GM21576 (cell line): ENCODE measurements around the gene KCND2.

Source experiments
- ATAC-seq: cut with Tn5 transposase; IDR thresholded peaks from one replicate; pipeline ENCODE4 v1.9.1; 2021; ENCODE audit warnings: mild to moderate bottlenecking, moderate library complexity; ENCODE audit not compliant: unreplicated experiment

KCND2 gene

GRCh38 chr7:120582916-120583315 lies 309.9 kb downstream of the KCND2 start:
- no peak for ATAC-seq

DNA sequence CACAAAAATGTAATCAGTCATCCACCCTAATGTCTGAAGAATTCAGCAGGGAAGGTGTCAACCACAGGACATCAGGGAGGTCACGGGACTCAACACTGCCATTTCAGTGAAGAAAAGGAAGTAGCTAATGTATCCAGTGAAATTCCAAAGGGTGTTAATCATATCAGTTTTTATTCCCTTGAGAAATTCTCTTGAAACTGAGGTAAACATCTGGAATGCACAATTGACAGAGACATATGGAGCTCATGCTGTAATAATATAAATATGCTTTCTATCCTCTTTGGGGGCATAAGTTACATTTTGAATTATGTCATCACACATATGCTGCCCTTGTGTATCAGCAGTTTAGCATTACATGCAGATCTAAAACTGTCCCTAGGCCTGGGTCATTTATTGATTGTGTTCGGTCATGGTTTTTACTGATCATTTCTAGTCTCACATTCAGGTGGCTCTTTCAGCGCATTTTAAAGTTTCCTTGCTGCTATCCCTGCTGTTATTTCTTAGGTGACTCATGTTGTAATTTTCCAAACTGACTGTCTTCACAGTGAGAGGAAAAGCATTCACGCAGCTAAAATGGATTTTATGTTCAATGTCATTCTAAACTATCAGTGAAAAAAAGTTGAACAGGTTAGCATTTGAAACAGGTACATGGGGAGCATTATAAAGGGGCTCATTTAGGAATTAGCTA lies 311.1 kb downstream of the KCND2 start:
- no peak for ATAC-seq

DNA sequence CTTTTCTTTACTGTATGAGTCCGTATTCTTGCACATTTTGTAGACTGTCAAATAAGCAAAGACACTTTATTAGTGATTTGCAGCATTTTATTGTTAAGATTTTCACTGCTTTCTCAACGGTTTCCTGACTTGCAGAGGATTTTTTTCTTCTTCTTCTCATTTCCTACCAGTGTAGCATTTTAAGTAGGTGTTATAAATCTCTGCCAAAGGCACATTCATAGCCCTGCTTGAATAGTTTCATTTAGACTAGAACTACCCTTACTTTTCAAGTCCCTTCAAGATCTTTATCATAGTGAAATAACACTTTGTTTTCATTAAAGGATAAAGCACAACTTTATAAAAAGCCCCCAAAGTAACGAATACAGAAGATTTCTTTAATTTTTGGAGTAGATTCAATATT lies 313.6 kb downstream of the KCND2 start:
- ATAC-seq = no peak

DNA sequence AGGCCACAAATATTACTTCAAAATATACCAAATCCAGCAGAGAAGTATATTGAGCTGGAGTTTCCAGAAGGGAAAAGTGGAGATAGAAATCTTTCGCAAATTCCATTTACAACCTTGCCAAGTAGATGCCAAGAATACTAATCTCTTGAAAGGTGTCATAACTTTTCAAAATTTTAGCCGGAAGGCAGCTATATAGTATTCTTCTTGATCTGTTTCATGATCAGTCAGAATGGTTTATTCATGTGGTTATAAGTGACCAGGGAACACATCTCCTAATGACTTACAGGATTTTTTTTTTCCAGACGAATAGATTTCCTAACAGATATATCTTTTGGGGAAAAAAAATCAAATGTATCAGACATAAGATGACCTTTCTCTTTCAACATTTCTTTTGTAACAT lies 314.3 kb downstream of the KCND2 start:
- no peak for ATAC-seq

DNA sequence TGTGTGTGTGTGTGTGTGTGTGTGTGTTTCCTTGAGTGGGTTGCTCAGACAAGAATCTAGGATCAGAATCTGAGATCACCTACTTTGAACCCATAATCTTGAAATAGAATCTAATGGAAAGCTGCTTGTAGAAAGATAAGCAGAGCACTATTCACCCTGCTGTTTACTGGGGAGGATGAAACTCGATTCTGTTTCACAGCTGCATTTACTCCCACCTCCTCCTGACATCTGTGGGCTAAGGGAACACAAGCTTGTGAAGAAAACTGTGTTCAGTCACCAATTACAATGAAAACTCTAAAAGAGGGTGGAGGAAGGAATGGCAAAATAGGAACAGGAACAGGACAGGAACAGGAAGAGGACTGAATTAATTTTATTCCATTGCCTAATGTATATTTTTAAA lies 315.4 kb downstream of the KCND2 start:
- ATAC-seq = no peak

DNA sequence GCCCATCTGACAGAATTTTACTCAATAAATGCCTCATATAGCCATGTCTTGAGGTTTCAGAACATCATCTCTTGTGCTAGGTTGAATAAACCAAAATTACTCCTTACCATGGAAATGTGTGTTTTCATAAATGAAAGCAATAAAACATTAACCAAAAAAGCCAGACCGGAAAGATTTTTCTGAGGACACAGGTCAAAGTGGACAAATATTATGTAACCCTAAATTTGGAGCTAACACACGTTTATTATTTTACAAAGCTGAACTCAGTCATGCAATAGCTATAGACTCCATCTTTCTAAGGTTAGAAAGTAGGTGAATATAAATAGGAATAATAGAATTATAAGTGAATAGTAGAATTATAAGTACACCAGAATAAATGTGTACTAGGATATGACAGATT lies 315.9 kb downstream of the KCND2 start:
- ATAC-seq = no peak

DNA sequence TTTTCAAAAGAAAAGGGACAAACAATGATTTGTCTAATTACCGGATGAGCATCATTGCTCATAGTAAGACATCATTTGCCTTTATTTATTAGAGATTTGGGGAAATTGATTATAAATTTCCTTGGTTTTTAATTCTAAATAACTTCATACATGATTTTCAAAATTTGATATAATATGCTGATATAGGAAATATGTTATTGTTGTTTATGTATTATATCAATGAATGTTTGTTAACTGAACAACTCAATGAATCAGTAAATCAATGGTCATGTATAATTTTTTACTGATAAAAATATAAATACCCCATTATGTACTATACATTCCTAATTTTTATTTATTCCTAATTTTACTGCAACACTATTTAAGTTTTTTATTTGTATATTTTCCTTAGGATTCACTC lies 327.6 kb downstream of the KCND2 start:
- no peak for ATAC-seq

DNA sequence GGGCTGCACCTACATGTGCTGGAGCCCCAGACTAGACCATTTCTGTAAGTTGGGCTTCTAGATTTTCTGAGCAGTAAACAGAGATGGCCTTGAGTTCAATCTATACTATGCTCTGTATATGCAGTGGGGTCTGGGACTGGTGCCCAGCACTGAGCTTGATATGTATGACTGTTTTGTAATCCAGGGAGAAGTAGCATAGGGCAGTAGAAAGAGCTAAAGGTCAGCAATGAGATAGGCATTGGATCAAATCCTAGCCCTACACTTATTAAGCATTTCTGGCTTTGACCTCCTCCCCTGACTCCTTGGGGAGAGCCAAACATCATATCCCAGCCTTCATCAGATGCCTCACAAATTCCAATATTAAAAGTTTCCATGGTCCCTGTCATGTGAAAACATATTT lies 330.4 kb downstream of the KCND2 start:
- ATAC-seq = no peak

DNA sequence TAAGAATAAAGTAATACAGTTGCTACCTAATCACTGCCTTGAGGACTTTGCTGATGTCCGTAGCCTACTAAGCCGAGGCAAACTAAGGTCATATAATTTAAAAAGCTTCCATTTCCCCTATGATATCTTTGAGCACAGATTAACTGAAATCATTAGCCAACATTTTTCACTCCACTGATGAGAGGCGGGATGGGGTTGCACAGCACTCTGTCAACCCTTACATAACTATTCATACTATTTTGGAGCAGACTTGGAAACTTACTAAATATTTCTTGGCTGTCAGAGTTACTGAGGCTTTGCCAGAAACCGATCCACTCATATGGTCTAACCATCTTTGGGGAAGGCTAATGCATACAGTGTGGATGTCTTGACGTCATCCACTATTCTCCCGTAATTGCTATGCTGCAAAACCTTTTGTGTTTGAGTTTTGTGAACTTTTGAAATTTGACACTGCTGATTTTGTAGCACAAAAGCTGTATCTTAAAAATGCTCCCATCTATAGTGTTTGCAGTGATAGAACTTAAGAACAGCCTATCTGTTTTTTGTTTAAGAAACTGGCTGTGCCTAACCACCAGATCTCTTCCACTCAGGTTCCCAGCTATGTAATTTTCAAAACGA lies 336.3 kb downstream of the KCND2 start:
- ATAC-seq = no peak

DNA sequence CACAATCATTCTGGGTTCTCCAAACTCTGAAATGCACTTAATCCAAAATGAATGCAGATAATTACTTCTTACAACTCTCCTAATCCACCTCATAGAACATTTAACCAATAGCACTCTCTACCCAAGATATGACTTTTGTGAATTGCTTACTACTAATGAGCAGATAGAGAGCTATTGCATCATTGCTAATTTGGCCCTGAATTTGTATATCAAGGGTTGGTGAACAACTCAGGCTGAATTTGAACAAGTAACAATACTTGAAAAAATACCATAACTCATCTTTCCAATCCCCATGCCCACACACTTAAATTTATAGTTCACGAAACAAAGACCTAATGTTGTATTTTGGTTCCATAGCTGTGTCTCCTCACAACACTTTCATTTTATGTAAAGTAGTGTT lies 339.0 kb downstream of the KCND2 start:
- no peak for ATAC-seq

GRCh38 chr7:120615703-120616102 lies 342.7 kb downstream of the KCND2 start:
- no peak for ATAC-seq

GRCh38 chr7:120617275-120617674 lies 344.3 kb downstream of the KCND2 start:
- no peak for ATAC-seq

DNA sequence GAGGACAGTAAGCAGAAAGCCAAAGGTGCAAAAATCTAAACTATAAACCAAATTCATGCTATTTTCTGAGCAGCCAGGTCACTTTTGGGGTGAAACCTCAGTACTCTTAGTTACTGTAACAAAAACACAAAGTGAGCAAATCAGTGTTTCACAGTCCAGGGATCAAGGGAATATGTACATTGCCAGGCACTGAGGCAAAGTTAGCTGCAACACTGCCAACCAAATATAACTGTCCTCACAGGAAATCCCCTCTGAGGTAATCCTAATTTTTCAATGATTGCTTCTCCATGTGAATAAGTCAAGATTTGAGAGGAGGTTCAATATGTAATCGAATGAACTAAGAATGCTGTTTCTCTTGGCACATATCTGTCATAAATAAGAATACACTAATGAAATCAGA lies 355.3 kb downstream of the KCND2 start:
- no peak for ATAC-seq

DNA sequence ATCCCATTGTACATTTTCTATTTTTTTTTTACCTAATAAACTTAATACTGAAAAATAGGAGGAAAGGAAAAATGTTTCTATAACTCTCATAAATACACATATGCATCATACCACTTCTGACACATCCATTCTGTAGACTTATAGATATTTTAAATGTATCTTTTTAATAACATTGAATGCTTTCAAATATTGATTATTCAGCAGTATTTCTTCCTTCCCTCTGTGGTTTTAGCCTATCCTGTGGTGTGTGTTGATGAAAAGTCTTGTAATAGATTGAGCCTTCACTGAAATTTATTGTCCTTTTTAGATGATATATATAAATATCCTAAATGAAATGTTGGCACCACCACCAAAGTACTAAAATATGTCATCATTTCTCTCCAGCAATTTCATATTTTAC lies 366.9 kb downstream of the KCND2 start:
- ATAC-seq = no peak

DNA sequence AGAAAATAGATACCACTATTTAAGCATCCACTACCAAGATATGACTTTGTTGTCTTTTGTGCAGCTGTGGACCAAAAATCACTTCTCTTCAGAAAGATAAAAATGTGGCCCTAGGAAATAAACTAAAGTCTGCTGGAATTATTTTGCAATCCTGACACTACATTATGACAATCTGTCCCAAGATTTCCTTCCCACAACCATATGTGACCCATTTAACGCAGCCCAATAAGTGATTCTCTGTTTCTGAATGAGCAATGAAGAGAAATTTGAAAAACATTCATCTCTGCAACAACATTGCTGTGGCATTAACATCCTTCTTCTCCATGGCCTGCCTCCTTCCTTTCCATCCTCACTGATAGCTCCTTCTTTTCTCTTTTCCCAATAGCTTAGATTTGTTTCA lies 373.0 kb downstream of the KCND2 start:
- ATAC-seq = no peak

DNA sequence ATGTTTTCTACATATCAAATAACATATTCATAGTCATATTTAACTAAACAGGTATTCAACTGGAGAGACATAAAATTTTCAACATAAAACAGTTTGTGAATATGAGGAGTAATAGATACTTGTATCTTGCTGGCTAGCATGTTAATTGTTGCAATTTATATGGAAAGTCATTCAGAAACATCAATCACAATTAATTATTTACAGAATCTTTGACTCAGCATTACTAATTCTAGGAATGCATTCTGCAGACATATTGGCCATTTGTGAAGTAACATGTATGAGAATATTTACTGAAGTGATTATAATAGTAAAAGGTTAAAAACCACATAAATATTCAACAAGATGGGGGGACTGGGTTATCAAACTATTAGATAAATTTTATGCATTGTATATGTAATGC lies 381.3 kb downstream of the KCND2 start:
- no peak for ATAC-seq

DNA sequence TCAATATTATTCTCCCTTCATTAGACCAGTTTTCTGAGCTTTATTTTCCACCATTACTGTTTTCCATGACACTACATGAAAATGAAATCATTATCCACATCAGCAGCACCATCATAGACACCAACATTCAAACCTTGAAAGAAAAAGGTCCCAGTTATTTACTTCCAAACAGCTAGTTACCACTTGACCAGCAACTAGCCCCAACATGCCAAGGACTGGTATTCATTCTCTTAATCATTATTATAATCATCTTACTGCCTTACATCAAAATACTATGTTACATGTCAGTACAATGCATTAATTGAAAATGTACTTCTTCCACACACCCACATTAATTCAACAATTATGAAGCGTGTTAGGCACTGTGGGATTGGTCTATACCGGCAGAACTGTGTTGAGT lies 385.5 kb downstream of the KCND2 start:
- ATAC-seq = no peak

DNA sequence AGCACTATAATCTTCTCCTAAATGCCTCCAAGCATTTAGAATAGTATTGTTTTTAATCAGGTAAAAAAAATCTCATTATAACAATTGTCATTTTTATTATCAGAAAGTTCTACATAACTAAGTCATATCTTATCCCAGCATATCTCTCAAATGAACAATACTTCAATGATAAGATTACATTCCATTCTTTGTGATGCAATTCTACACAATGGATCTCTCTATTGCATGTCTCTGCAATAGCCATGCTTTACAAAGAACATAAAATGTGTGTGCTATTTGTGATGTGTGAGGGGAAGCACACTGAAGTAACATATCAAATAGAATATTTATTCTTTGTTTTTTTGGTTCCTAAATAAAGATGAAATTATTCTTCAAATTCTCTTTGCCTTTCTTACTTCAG lies 389.3 kb downstream of the KCND2 start:
- no peak for ATAC-seq

DNA sequence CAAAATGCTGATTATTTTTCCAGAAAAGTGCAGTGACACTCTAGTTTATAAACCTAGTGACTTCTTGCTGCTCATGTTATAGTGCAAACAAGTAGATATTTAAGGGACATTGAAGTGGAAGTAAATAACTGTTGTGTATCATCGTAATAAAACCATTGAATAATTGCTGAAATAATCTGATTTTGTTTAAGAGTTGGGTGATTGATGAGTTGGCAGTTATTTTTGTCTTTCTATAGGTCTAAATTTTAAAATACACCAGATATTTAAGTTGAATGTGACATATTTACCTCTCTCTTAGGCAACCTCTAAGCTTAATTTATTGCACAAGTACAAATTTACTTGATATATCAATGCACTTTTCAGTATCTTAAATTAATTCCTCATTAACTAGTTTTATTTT lies 392.1 kb downstream of the KCND2 start:
- ATAC-seq = no peak

GRCh38 chr7:120675076-120675475 lies 402.1 kb downstream of the KCND2 start:
- no peak for ATAC-seq

- ATAC-seq = no peak
Observed at GRCh38 chr7:120677535-120677934, 404.6 kb downstream of the KCND2 start.

DNA sequence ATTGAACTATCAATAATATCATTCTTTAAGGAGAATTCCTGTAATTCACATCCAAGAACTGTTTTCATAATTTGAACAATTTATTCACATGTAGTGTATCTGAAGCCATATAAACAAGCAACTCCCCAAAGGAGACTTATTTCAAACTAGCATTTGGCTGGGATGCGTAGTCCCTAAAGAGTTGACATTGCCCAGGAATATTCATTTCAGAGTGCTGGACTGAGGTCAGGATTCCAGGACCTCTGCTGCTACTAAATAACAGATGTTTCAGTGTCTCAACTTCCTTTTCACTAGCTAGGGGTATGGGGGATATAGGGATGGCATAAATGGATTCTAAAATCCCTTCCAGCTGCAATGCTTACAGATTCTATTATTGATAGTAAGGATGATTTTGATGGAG lies 408.0 kb downstream of the KCND2 start:
- no peak for ATAC-seq

DNA sequence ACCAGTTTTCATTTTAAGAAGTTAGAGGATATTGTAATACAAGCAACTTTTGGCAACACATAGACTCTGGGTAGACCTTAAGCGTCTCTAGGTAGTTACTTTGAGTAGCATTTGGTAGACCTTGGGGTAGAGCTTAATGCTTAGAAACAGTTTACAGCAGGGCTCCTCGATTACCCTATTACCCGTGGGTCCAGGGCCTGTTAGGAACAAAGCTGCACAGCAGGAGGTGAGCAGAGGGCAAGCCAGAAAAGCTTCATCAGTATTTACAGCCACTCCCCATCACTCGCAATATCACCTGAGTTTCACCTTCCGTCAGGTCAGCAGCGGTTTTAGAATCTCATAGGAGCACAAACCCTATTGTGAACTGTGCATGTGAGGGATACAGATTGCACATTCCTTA lies 411.5 kb downstream of the KCND2 start:
- ATAC-seq = no peak
